Rectal smooth muscle tissue (tissue), 1 donor: ENCODE results near the gene ZSWIM5.
"Not testable (repeated sequence)": the region's sequence is repeated elsewhere in the genome, so short reads cannot be mapped to it uniquely, and the experiment has no call there.

Experiments used
- H3K27ac ChIP-seq: one replicate; pipeline ENCODE4 v1.7.0; 2013; ENCODE audit warnings: low read depth, low read length, inconsistent platforms
- H3K27me3 ChIP-seq: one replicate; pipeline ENCODE4 v1.7.0; 2013; ENCODE audit warnings: low read length; ENCODE audit not compliant: control insufficient read depth, insufficient read depth
- H3K36me3 ChIP-seq: one replicate; pipeline ENCODE4 v1.7.0; 2013; ENCODE audit warnings: low read length; ENCODE audit not compliant: control insufficient read depth, insufficient read depth
- H3K4me1 ChIP-seq: one replicate; pipeline ENCODE4 v1.7.0; 2013; ENCODE audit warnings: low read length; ENCODE audit not compliant: control insufficient read depth, insufficient read depth
- H3K4me3 ChIP-seq: one replicate; pipeline ENCODE4 v1.7.0; 2013; ENCODE audit warnings: low read length
- H3K9ac ChIP-seq: one replicate; pipeline ENCODE4 v1.7.0; 2013; ENCODE audit warnings: low read length

Gene ZSWIM5

DNA sequence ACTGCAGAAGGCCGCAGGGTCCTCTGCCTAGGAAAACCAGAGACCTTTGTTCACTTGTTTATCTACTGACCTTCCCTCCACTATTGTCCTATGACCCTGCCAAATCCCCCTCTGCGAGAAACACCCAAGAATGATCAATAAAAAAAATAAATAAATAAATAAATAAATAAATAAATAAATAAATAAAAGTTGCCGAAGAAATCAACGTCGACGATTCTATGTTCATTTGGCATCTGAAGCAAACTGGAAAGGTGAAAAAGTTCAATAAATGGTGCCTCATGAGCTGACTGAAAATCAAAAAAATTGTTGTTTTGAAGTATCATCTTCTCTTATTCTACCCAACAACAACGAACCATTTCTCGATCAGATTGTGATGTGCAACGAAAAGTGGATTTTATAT is 17.3 kb upstream of the ZSWIM5 start:
- H3K4me3 ChIP-seq, H3K36me3 ChIP-seq, H3K27ac ChIP-seq, H3K4me1 ChIP-seq, H3K9ac ChIP-seq, H3K27me3 ChIP-seq: not testable (repeated sequence)

DNA sequence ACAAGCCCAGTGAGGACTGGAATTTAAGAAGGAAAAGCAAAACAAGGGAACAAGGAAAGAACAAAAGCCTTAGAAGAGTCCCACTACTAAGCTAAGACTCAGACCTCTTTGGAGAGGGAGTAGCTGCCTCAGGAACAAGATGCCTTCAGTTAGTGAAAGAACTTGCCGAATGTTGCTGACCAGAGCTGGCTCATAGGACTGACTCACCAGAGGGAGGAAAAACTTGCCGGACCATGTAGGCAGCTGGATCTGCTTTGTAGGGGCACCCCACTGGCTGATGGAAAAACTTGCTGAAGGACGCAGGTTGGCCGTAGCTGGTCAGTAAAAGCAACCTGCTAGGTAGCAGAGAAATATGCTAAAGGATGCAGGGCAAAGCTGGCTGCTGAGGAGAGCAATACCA is 15.3 kb upstream of the ZSWIM5 start:
- Histone ChIP-seq H3K27ac (no peak overlapping the region), H3K36me3 (no peaks in the 10 kb centered on the region), H3K4me1 (no peaks in the 10 kb centered on the region), H3K27me3 (no peaks in the 10 kb centered on the region), H3K9ac (no peak overlapping the region), H3K4me3 (no peak overlapping the region)

DNA sequence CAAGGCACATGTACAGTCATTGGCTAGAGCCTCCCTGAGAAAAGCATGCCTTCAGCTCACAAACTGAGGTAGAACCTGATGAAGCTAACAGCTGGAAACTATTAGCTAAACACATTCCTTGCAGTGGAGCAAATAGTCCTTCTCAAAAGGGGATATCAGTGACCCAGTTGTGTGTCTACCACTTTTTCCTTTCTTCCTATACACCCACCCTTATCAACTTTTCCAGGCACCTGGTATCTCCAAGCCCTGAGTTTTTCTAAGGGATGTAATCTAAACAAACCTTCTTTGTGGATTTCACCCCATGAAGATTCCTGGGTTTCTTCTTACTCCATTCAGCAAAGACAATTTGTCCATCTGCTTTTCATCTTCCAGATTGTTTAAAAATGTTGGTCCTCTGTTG is 10.5 kb upstream of the ZSWIM5 start:
- H3K27me3 ChIP-seq, result no peaks in the 10 kb centered on the region
- H3K9ac ChIP-seq, result no peak overlapping the region
- H3K4me1 ChIP-seq, result no peaks in the 10 kb centered on the region
- no peak overlapping the region for H3K27ac ChIP-seq
- no peak overlapping the region for H3K4me3 ChIP-seq
- no peaks in the 10 kb centered on the region for H3K36me3 ChIP-seq

GRCh38 chr1:45216200-45216541 is 9.8 kb upstream of the ZSWIM5 start:
- H3K27me3 ChIP-seq, result no peaks in the 10 kb centered on the region
- H3K4me1 ChIP-seq, result no peaks in the 10 kb centered on the region
- H3K27ac ChIP-seq, result no peak overlapping the region
- H3K9ac ChIP-seq, result no peak overlapping the region
- no peak overlapping the region for H3K4me3 ChIP-seq
- no peaks in the 10 kb centered on the region for H3K36me3 ChIP-seq

DNA sequence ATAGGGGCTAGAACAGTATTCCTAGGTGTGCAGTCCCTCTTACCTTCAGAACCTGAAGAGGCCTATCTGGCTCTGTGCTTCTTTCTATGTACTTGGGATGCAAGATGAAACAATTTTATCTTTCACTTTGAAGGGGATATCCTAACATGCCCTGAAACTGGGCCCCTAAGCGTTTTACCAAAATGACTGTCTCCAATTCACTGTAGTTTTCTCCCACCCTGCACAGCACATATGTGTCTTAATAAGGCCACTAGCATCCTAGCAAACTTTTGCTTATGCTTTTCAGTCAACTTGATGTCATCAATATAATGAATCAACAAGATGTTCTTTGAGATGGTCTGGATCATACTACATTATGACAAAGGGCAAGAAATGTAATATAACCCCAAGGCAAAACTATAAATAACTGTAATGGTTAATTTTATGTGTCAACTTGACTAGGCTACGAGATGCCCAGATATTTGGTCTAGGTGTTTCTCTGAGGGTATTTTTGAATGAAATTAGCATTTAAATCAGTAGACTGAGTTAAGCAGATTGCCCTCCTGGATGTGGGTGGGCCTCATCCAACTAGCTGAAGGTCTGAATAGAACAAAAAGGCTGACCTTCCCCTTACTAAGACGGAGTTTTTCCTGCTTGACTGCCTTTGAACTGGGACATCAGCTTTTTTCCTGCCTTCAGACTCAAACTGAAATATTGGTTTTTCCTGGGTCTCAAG is 9.2 kb upstream of the ZSWIM5 start:
- H3K27me3 ChIP-seq, result no peaks in the 10 kb centered on the region
- no peaks in the 10 kb centered on the region for H3K36me3 ChIP-seq
- no peak overlapping the region for H3K4me3 ChIP-seq
- H3K9ac ChIP-seq, result no peak overlapping the region
- no peaks in the 10 kb centered on the region for H3K4me1 ChIP-seq
- H3K27ac ChIP-seq, result no peak overlapping the region

- Histone ChIP-seq H3K27me3 (no peaks in the 10 kb centered on the region), H3K9ac (no peak overlapping the region), H3K4me1 (no peaks in the 10 kb centered on the region), H3K27ac (no peak overlapping the region), H3K4me3 (no peak overlapping the region), H3K36me3 (no peaks in the 10 kb centered on the region)
Observed at GRCh38 chr1:45213892-45214291, 7.5 kb upstream of the ZSWIM5 start.

DNA sequence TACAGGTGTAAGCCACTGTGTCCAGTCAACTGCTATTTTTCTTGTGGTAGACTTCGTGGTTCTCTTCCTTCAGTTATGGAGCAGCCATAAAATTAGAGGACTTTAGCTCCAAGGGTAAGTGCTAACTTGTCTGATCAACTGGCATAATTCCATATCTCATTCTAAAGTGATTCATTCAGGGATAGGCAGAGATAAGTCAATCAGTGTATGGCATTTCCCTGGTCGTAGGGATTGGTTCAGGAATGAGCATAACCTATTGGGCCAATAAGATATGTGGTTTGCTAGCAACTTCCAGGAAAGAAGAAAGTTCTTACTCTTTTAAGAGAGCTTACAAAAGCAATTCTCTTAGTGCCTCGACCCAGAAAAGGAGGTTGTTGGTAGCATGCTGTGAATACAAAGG is 4.7 kb upstream of the ZSWIM5 start:
- H3K27ac ChIP-seq, result no peak overlapping the region
- H3K27me3 ChIP-seq, result no peaks in the 10 kb centered on the region
- no peaks in the 10 kb centered on the region for H3K4me1 ChIP-seq
- H3K36me3 ChIP-seq, result no peaks in the 10 kb centered on the region
- H3K4me3 ChIP-seq, result no peak overlapping the region
- H3K9ac ChIP-seq, result no peak overlapping the region

DNA sequence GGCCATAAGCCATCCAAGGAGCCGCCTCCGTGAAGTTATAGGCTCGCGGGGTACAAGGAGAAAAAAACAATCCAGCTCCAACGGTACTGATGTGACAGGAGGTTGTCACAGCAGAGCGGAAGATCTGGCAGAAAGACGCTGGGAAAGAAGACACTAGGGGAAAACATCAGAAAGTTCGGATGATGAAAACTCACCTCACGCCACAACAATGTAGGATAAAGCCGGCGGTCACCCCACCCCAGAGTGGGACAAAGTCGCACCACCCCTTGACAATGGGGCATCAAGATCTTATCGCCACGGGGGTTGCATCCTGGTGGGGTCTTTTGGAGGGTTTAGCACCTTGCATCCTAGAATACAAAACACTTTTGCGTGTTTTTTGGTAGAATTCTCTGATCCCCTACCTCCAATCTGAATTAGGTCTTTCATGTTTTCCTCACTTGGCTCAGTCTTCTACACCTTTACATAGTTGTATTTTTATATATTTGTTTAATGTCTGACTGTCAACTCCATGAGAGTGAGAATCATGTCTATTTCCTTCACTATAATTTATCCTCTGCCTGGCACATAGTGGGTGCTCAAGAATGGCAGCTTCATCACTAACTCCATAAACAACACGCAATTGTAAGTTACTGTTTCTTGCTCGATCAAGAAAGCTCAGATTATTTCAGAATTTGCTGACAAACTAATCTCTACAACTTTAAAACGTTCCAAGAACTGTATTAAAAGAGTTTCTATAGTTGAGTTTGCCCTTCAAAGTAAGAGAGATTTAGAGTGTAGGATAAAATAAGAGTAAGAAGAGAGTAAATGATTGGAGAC is 611 bp upstream of the ZSWIM5 start:
- H3K4me1 ChIP-seq, result no peaks in the 10 kb centered on the region
- no peaks in the 10 kb centered on the region for H3K36me3 ChIP-seq
- H3K4me3 ChIP-seq, result peak overlapping the region; percentile 81
- no peaks in the 10 kb centered on the region for H3K27me3 ChIP-seq
- H3K9ac ChIP-seq, result peak overlapping the region; percentile 1
- peak overlapping the region; percentile 33 for H3K27ac ChIP-seq

GRCh38 chr1:45205011-45205909 is 1.1 kb downstream of the ZSWIM5 start:
- no peak overlapping the region for H3K27ac ChIP-seq
- H3K9ac ChIP-seq, result no peak overlapping the region
- H3K27me3 ChIP-seq, result no peaks in the 10 kb centered on the region
- H3K4me3 ChIP-seq, result peak overlapping the region; percentile 58
- H3K36me3 ChIP-seq, result no peaks in the 10 kb centered on the region
- H3K4me1 ChIP-seq, result no peaks in the 10 kb centered on the region

GRCh38 chr1:45200906-45201500 is 5.4 kb downstream of the ZSWIM5 start:
- no peaks in the 10 kb centered on the region for H3K36me3 ChIP-seq
- H3K4me3 ChIP-seq, result no peak overlapping the region
- H3K9ac ChIP-seq, result no peak overlapping the region
- no peak overlapping the region for H3K27ac ChIP-seq
- no peaks in the 10 kb centered on the region for H3K4me1 ChIP-seq
- no peaks in the 10 kb centered on the region for H3K27me3 ChIP-seq

DNA sequence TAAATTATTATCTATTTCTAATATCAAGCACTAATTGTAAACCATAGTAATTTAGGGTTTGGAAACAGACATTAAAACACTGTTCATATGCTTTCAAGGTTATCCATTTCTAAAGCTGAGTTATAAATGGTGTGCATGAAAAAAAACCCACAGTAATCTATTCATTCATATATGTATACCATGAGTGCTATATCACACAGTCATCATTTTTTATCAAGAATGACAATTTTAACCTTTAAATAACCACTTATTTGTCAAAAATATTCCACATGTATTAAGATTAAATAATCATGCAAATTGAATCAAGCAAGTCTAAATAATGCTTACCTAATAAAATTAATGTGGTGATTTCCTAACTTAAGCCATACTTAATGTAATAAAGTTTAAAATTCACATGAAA is 6.0 kb downstream of the ZSWIM5 start:
- Histone ChIP-seq H3K9ac (no peak overlapping the region), H3K4me3 (no peak overlapping the region), H3K36me3 (no peaks in the 10 kb centered on the region), H3K27ac (no peak overlapping the region), H3K27me3 (no peaks in the 10 kb centered on the region), H3K4me1 (no peaks in the 10 kb centered on the region)

DNA sequence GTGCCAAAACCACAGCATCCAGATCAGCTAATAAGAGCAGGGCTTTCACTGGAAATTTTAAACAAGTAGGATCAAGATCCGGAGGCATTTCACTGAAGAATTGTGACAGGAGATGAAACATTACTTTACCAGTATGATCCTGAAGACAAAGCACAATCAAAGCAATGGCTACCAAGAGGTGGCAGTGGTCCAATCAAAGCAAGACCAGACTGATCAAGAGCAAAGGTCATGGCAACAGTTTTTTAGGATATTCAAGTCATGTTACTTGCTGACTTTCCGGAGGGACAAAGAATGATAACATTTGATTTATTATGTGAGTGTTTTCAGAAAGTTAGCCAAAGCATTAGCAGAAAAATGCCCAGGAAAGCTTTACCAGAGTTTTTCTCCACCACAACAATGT is 8.2 kb downstream of the ZSWIM5 start:
- H3K4me1 ChIP-seq, result no peaks in the 10 kb centered on the region
- H3K4me3 ChIP-seq, result no peak overlapping the region
- H3K36me3 ChIP-seq, result no peaks in the 10 kb centered on the region
- H3K27ac ChIP-seq, result no peak overlapping the region
- H3K9ac ChIP-seq, result no peak overlapping the region
- H3K27me3 ChIP-seq, result no peaks in the 10 kb centered on the region
